Activated naive CD4-positive, alpha-beta T cell treated with Interleukin-2 at 50 U/mL for 16 hours (primary cell): Measurements from ENCODE around the gene VPS9D1.
"Not testable (repeated sequence)": the region's sequence is repeated elsewhere in the genome, so short reads cannot be mapped to it uniquely, and the experiment has no call there.

Experiments used
- DNase-seq: peaks from one replicate; pipeline ENCODE4 v3.0.0-alpha.2; 2020

VPS9D1 gene

GRCh38 chr16:89709166-89709565, 11.5 kb downstream of the VPS9D1 start:
- no peak for DNase-seq

DNA sequence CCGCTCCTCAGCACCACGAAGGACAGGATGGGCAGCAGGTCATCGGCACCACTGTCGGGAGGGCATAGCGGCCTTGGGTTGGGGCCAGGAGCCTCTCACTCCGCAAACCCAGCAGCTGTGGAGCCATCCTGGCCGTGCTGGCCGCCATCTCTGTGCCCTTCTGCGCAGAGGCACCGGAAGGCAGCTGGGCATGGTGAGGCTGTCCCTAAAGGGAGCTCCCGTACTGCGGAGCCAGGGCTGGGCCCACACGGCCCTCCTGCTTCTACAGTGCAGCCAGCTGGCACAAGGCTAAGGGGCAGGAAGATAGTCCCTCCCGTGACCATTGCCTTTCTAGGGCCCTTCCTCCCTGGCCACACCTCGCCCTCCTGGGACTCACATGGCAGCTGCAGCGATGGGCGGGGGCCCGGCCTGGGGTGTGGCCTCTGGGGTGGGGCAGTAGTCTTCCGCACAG, 12.2 kb downstream of the VPS9D1 start:
- DNase-seq: no peak

DNA sequence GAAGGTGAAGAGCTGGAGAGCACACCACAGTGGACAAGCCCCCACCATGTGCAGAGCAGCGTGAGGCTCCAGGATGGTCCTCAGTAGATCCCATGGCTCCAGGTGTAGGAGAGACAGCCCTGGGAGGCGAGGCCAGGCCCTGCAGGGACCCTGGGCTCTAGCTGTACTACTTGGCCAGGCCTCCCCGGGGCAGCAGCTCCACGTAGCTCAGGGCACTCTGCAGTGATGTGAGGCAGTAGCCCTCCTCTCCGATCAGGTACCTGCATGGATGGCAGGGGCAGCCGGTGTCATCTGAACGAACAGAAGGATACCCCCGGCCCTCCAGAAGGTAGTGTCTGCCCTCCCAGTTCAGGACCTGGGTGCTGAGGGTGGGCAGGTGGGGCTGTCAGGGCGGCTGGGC, 13.0 kb downstream of the VPS9D1 start:
- DNase-seq: no peak

DNA sequence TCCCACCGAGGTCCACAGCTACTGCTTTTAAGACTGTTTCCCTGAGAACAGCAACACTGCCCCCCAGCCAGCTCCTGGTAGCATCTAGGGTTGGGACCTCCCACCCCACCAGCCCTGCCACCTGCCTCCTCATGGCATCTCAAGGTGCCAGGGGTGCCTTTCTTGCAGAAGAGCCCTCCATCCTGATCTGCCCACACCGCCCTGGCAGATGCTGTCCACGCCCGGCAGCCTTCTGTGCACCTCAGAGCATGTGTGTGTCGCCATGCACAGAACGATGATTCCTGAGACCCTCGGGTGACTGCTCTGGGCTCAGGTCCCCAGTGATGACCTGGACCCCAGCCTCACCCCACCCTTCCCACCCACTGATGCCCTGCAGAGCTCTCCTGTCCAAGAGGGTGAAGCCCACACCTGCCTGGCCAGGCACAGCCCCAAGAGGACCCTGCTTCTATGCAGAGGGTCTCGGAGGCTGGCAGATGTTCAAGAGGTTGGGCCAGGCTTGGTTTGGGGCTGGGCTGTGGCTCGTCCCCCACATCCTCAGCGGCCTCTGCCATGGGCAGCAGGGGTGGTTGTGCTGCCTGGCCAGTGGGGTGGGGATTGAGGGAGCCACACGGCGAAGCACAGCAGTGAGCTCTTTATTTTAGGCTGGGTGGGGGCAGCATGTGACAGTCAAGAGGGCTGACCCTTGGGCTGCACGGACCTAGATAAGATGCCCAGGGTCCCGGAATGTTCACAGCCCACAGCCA, 14.0 kb downstream of the VPS9D1 start:
- no peak for DNase-seq

- no peak for DNase-seq
These were observed 15.7 kb downstream of the VPS9D1 start for GRCh38 chr16:89705006-89705405.

DNA sequence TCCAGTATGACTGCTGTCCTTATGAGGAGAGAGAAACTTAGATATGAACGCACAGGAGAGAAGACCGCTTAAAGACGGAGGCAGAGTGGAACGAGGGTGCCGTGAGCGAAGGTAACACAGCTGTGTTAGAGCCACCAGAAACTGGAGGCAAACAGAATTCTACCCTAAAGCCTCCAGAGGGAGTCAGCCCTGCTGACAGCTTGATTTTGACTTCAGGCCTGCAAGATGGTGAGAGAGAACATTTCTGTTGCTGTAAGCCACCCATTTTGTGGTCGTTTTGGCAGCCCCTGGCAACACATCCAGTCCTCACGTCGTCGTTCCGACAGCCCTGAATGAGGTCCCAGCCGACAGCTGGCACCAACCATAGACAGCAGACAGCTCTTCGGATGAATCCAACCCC, 16.4 kb downstream of the VPS9D1 start:
- DNase-seq: no peak

- DNase-seq: peak; percentile 97
These were observed 19.0 kb downstream of the VPS9D1 start, which contains the start of gene SPATA2L for GRCh38 chr16:89701425-89702406. SPATA2L (minus strand) TSS chr16:89701705; CDS start chr16:89701232, 473 bp downstream.

- peak; percentile 56 for DNase-seq
These were observed 19.9 kb downstream of the VPS9D1 start for GRCh38 chr16:89700649-89701424.

- peak; percentile 95 for DNase-seq
These were observed 20.5 kb downstream of the VPS9D1 start for GRCh38 chr16:89700100-89700648.

GRCh38 chr16:89699629-89700099, 21.0 kb downstream of the VPS9D1 start:
- not testable (repeated sequence) for DNase-seq

- not testable (repeated sequence) for DNase-seq
These were observed 22.0 kb downstream of the VPS9D1 start for GRCh38 chr16:89698717-89699116.

GRCh38 chr16:89697616-89698331, 22.9 kb downstream of the VPS9D1 start:
- no peak for DNase-seq

- DNase-seq: no peak
These were observed 23.5 kb downstream of the VPS9D1 start for GRCh38 chr16:89697161-89697615.

GRCh38 chr16:89696670-89697128, 24.0 kb downstream of the VPS9D1 start:
- no peak for DNase-seq

- DNase-seq: no peak
These were observed 24.6 kb downstream of the VPS9D1 start for GRCh38 chr16:89695875-89696669.

- no peak for DNase-seq
These were observed 25.4 kb downstream of the VPS9D1 start for GRCh38 chr16:89695086-89695874.

- not testable (repeated sequence) for DNase-seq
These were observed 26.0 kb downstream of the VPS9D1 start for GRCh38 chr16:89694784-89695085.

DNA sequence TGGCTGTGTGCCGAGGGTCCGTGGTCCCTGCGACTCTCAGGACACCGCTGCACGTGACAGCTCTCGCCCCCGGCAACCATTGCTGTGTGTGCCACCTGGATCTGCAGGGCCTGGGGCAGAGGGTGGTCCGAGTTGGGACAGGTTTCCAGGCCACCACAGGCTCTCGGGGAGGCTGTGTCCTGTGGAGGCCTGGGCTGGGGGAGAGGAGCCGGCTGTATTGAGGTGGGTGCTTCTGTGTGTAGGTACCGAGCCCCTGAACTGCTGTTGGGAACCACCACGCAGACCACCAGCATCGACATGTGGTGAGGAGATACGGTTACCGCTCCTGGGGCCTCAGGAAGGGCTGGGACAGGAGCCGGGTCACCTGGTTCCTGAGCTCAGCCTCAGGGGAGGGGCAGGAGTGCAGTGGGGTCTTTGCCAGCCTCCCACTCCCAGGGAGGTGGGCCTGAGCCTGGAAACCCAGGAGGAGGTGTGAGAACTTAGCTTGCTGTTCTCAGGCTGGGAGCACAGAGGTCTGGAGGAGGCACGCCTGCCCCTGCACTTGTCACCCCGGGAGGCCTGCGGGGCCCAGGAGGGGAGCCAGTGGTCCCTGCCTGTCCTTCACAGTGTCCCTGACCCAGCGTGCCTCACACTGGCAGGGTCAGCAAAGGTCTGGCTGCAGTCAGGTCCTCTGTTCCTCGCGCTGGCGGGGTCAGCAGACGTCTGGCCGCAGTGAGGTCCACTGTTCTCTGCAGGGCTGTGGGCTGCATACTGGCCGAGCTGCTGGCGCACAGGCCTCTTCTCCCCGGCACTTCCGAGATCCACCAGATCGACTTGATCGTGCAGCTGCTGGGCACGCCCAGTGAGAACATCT, 26.5 kb downstream of the VPS9D1 start:
- no peak for DNase-seq

DNA sequence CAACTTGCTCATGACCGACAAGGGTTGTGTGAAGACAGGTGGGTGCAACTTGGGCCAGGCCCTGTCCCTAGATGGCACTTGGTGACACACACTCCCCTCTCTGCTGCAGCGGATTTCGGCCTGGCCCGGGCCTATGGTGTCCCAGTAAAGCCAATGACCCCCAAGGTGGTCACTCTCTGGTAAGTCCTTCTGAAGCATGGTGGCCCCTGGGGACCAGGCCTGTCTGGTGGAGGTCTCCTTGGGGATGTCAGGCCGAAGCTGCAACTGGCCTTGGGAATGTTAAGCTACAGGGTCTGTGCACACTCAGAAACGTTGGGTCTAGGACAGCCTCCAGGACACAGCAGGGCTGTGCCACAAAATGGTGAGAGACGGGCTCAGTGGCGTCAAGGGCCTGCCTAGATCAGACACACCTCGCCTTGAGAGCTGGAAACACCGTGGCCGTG, 27.4 kb downstream of the VPS9D1 start:
- no peak for DNase-seq
